GM18511 (cell line): ENCODE results near the gene TNFRSF14.
A peak's percentile ranks its signal among the peaks of the same experiment; 100 is the strongest.

ENCODE experiments used
- ATAC-seq: cut with Tn5 transposase; IDR thresholded peaks from one replicate; pipeline ENCODE4 v1.9.1; 2021; ENCODE audit warnings: mild to moderate bottlenecking, moderate library complexity; ENCODE audit not compliant: unreplicated experiment

The TNFRSF14 gene

GRCh38 chr1:2523191-2523890 lies 32.8 kb upstream of the TNFRSF14 start:
- no peak for ATAC-seq

GRCh38 chr1:2523891-2524609 lies 32.1 kb upstream of the TNFRSF14 start:
- no peak for ATAC-seq

GRCh38 chr1:2525572-2525919 lies 30.6 kb upstream of the TNFRSF14 start:
- no peak for ATAC-seq

GRCh38 chr1:2525920-2526823 lies 30.0 kb upstream of the TNFRSF14 start, which contains the start of gene PANK4:
Gene PANK4, minus strand, starts transcription at chr1:2526596. Its CDS starts 9 bp downstream, at chr1:2526587.
- ATAC-seq = peak; percentile 84

GRCh38 chr1:2526824-2527555 lies 29.2 kb upstream of the TNFRSF14 start:
- peak; percentile 44 for ATAC-seq

GRCh38 chr1:2527556-2527860 lies 28.7 kb upstream of the TNFRSF14 start:
- ATAC-seq = no peak

- ATAC-seq = no peak
These were observed 28.2 kb upstream of the TNFRSF14 start for GRCh38 chr1:2528016-2528415.

- no peak for ATAC-seq
These were observed 27.6 kb upstream of the TNFRSF14 start for GRCh38 chr1:2528611-2528965.

GRCh38 chr1:2528966-2529783 lies 27.0 kb upstream of the TNFRSF14 start:
- ATAC-seq = no peak

GRCh38 chr1:2529784-2530512 lies 26.2 kb upstream of the TNFRSF14 start, which contains the start of gene HES5:
Gene HES5, minus strand, starts transcription at chr1:2530263. Its CDS starts 99 bp downstream, at chr1:2530164.
- no peak for ATAC-seq

GRCh38 chr1:2530513-2531361 lies 25.4 kb upstream of the TNFRSF14 start:
- ATAC-seq = no peak

GRCh38 chr1:2532485-2533160 lies 23.5 kb upstream of the TNFRSF14 start:
- no peak for ATAC-seq

- ATAC-seq = no peak
These were observed 22.8 kb upstream of the TNFRSF14 start for GRCh38 chr1:2533365-2533764.

GRCh38 chr1:2534315-2534686 lies 21.9 kb upstream of the TNFRSF14 start:
- no peak for ATAC-seq

GRCh38 chr1:2534687-2535441 lies 21.3 kb upstream of the TNFRSF14 start:
- ATAC-seq = no peak

- no peak for ATAC-seq
These were observed 20.7 kb upstream of the TNFRSF14 start for GRCh38 chr1:2535455-2535854.

- no peak for ATAC-seq
These were observed 20.2 kb upstream of the TNFRSF14 start for GRCh38 chr1:2535981-2536380.
